SW 1271 (cell line): ENCODE results near the gene GADD45B.
A peak's percentile ranks its signal among the peaks of the same experiment; 100 is the strongest.
"Not testable (repeated sequence)": the region's sequence is repeated elsewhere in the genome, so short reads cannot be mapped to it uniquely, and the experiment has no call there.

Source experiments
- DNase-seq, 2 experiments: peaks; one replicate each; lab custom pipeline; 2025; lab: John Stamatoyannopoulos, UW

GADD45B gene

GRCh38 chr19:2469102-2469914 is 6.6 kb upstream of the GADD45B start:
- no peak for DNase-seq

GRCh38 chr19:2469915-2470200 is 6.1 kb upstream of the GADD45B start:
- not testable (repeated sequence) for DNase-seq

- DNase-seq, result peak; percentile 48 to 68
These were observed 1.5 kb upstream of the GADD45B start for GRCh38 chr19:2474232-2475017.

- DNase-seq, result peak in 1 of 2 experiments; percentile 48
These were observed 767 bp upstream of the GADD45B start for GRCh38 chr19:2475018-2475701.

GRCh38 chr19:2476451-2477140 is 669 bp downstream of the GADD45B start:
- DNase-seq, result peak in 1 of 2 experiments; percentile 53

- DNase-seq, result no peak
These were observed 1.3 kb downstream of the GADD45B start for GRCh38 chr19:2477141-2477710.

GRCh38 chr19:2477732-2478191 is 1.8 kb downstream of the GADD45B start:
- DNase-seq, result peak in 1 of 2 experiments; percentile 51

- DNase-seq, result peak; percentile 56 to 64
These were observed 2.4 kb downstream of the GADD45B start for GRCh38 chr19:2478278-2478755.

- peak in 1 of 2 experiments; percentile 40 for DNase-seq
These were observed 3.0 kb downstream of the GADD45B start for GRCh38 chr19:2478756-2479555.

- DNase-seq, result no peak
These were observed 3.7 kb downstream of the GADD45B start for GRCh38 chr19:2479556-2480194.

GRCh38 chr19:2481466-2481865 is 5.5 kb downstream of the GADD45B start:
- DNase-seq, result no peak

- DNase-seq, result no peak
These were observed 6.6 kb downstream of the GADD45B start for GRCh38 chr19:2482354-2483038.

GRCh38 chr19:2483084-2483483 is 7.2 kb downstream of the GADD45B start:
- no peak for DNase-seq

- DNase-seq, result no peak
These were observed 7.7 kb downstream of the GADD45B start for GRCh38 chr19:2483484-2484151.

- DNase-seq, result no peak
These were observed 8.4 kb downstream of the GADD45B start for GRCh38 chr19:2484178-2484937.

GRCh38 chr19:2485428-2485827 is 9.5 kb downstream of the GADD45B start:
- no peak for DNase-seq

- DNase-seq, result no peak
These were observed 11.2 kb downstream of the GADD45B start for GRCh38 chr19:2487090-2487489.

- DNase-seq, result no peak
These were observed 11.9 kb downstream of the GADD45B start for GRCh38 chr19:2487842-2488241.
